ENCODE results near the gene ADRA2B.
A peak's percentile ranks its signal among the peaks of the same experiment; 100 is the strongest.
"Not testable (repeated sequence)": the region's sequence is repeated elsewhere in the genome, so short reads cannot be mapped to it uniquely, and the experiment has no call there.

ADRA2B gene

GRCh38 chr2:96150007-96150640, 33.8 kb upstream of the ADRA2B start:
- DNase-seq: no peak

GRCh38 chr2:96148410-96149217, 32.2 kb upstream of the ADRA2B start:
- peak; percentile 87 for DNase-seq

GRCh38 chr2:96147593-96148201, 31.3 kb upstream of the ADRA2B start:
- no peak for DNase-seq

- DNase-seq: no peak
Observed at GRCh38 chr2:96146881-96147592, 30.7 kb upstream of the ADRA2B start.

- peak; percentile 29 for DNase-seq
Observed at GRCh38 chr2:96146153-96146880, 29.9 kb upstream of the ADRA2B start.

GRCh38 chr2:96145848-96146152, 29.4 kb upstream of the ADRA2B start:
- DNase-seq: no peak

- DNase-seq: peak; percentile 66
Observed at GRCh38 chr2:96145036-96145847, 28.9 kb upstream of the ADRA2B start, which contains the start of gene DUSP2. Gene DUSP2, minus strand, starts transcription at chr2:96145440. Its CDS starts 86 bp downstream, at chr2:96145354.

- no peak for DNase-seq
Observed at GRCh38 chr2:96144481-96145035, 28.2 kb upstream of the ADRA2B start.

- no peak for DNase-seq
Observed at GRCh38 chr2:96143848-96144480, 27.6 kb upstream of the ADRA2B start.

GRCh38 chr2:96143231-96143847, 27.0 kb upstream of the ADRA2B start:
- no peak for DNase-seq

GRCh38 chr2:96142217-96143113, 26.1 kb upstream of the ADRA2B start:
- DNase-seq: no peak

GRCh38 chr2:96141624-96141967, 25.2 kb upstream of the ADRA2B start:
- DNase-seq: not testable (repeated sequence)

- DNase-seq: no peak
Observed at GRCh38 chr2:96140941-96141623, 24.7 kb upstream of the ADRA2B start.

- DNase-seq: no peak
Observed at GRCh38 chr2:96139181-96139758, 22.9 kb upstream of the ADRA2B start.

GRCh38 chr2:96138179-96139145, 22.1 kb upstream of the ADRA2B start, which contains the start of gene ASTL:
Gene ASTL, minus strand, starts transcription at chr2:96138502. Its CDS starts 66 bp downstream, at chr2:96138436.
- peak; percentile 46 for DNase-seq

- DNase-seq: no peak
Observed at GRCh38 chr2:96137321-96138178, 21.2 kb upstream of the ADRA2B start.

Measured in fibroblast of upper back skin (primary cell).